GM12878 (cell line): ENCODE measurements around the gene ATP10A. TPM values are rescaled to one million over a fixed set of nuclear protein-coding genes. Genes with fewer than 3 reads are reported as not detected.

ENCODE experiments used
- ATAC-seq: fragments of 200-7000 bp; cut with Tn5 transposase; 3 replicates; pipeline ENCODE4 v1.9.1; 2020; ENCODE audit warnings: mild to moderate bottlenecking, moderate library complexity
- BruUV-seq: library from RNA; stranded (reverse); fragments of 400-500 nt; replicated peaks from 2 replicates; lab custom pipeline; 2021; lab: Mats Ljungman, UMichigan
- CTCF ChIA-PET: fragments of 300-600 bp; sonication (Branson Sonifier 250); formaldehyde crosslinking; extraction: SDS; loops from one replicate; lab custom pipeline; 2021; ENCODE audit warnings: inconsistent platforms; lab: Yijun Ruan, JAX
- POLR2A ChIA-PET: fragments of 350-600 bp; formaldehyde crosslinking; extraction: SDS; loops from one replicate; lab custom pipeline; 2021; ENCODE audit warnings: inconsistent platforms; lab: Charles Lee
- RAD21 ChIA-PET: fragments of 300-600 bp; sonication (Branson Sonifier 250); formaldehyde crosslinking; loops from one replicate; lab custom pipeline; 2023; ENCODE audit warnings: antibody characterized with exemption; ENCODE audit not compliant: unreplicated experiment; lab: Charles Lee
- SMC1A ChIA-PET: fragments of 300-600 bp; sonication (Branson Sonifier 250); formaldehyde crosslinking; loops from one replicate; lab custom pipeline; 2023; ENCODE audit not compliant: unreplicated experiment, uncharacterized antibody; lab: Charles Lee
- DNase-seq: peaks from one replicate; pipeline ENCODE4 v3.0.0-alpha.2; 2011; ENCODE audit warnings: low read depth, low spot score
- FAIRE-seq: peaks from 3 replicates; lab custom pipeline; 2011; peaks lifted over from hg19 to GRCh38; lab: Jason Lieb, UNC
- H2AFZ ChIP-seq: 2 replicates; pipeline ENCODE4 v1.6.0; 2011; ENCODE audit warnings: low read depth, low read length, control low read depth; ENCODE audit not compliant: control insufficient read depth
- H3K27ac ChIP-seq: 2 replicates; pipeline ENCODE4 v1.5.1; 2011; ENCODE audit warnings: control low read depth; ENCODE audit not compliant: control insufficient read depth, insufficient read depth
- H3K27me3 ChIP-seq, 2 experiments: replicated peaks in 1 of 2; 2 replicates each; pipeline versions ENCODE4 v1.6.0 to v1.6.1; 2011; ENCODE audit warnings: low read length in 1 of 2; ENCODE audit not compliant: control insufficient read depth in 2 of 2, insufficient read depth in 2 of 2
- H3K36me3 ChIP-seq, 2 experiments: 2 replicates each; pipeline ENCODE4 v1.5.1; 2011; ENCODE audit warnings: low read length in 1 of 2; ENCODE audit not compliant: control insufficient read depth in 2 of 2, insufficient read depth in 2 of 2
- H3K4me1 ChIP-seq: 2 replicates; pipeline ENCODE4 v1.6.1; 2011; ENCODE audit warnings: mild to moderate bottlenecking, low read length, moderate library complexity, mixed read lengths; ENCODE audit not compliant: control insufficient read depth, insufficient read depth
- H3K4me2 ChIP-seq: 2 replicates; pipeline ENCODE4 v1.6.0; 2011; ENCODE audit warnings: control low read depth; ENCODE audit not compliant: control insufficient read depth, insufficient read depth
- H3K4me3 ChIP-seq: fragments of 200-600 bp; sonication (generic); 2 replicates; pipeline ENCODE4 v1.5.1; 2016
- H3K79me2 ChIP-seq: 2 replicates; pipeline ENCODE4 v1.6.0; 2011; ENCODE audit warnings: low read length; ENCODE audit not compliant: control insufficient read depth, insufficient read depth
- H3K9ac ChIP-seq: 2 replicates; pipeline ENCODE4 v1.8.0; 2011; ENCODE audit warnings: low read length, control low read depth, mixed read lengths; ENCODE audit not compliant: control insufficient read depth, insufficient read depth
- H3K9me3 ChIP-seq: replicated peaks from 3 replicates; pipeline ENCODE4 v1.5.1; 2011; ENCODE audit warnings: mild to moderate bottlenecking, low read length; ENCODE audit not compliant: control insufficient read depth, insufficient read depth
- H4K20me1 ChIP-seq: 2 replicates; pipeline ENCODE4 v1.6.0; 2011; ENCODE audit not compliant: control insufficient read depth, insufficient read depth
- BACH1 ChIP-seq: fragments of 450-650 bp; IDR thresholded peaks from 2 replicates; pipeline ENCODE4 v1.6.1; 2017; ENCODE audit warnings: mild to moderate bottlenecking, borderline replicate concordance
- BMI1 ChIP-seq: fragments of 450-650 bp; IDR thresholded peaks from 2 replicates; pipeline ENCODE4 v1.6.1; 2016; ENCODE audit warnings: mild to moderate bottlenecking, moderate library complexity, borderline replicate concordance
- FOXM1 ChIP-seq: IDR thresholded peaks from 2 replicates; pipeline ENCODE4 v1.6.1; 2012; ENCODE audit warnings: low read depth, mild to moderate bottlenecking, inconsistent platforms, low read length, moderate library complexity
- GATAD2B ChIP-seq: fragments of 450-650 bp; conservative IDR thresholded peaks from 2 replicates; pipeline ENCODE4 v1.6.1; 2017; ENCODE audit warnings: low read depth, mild to moderate bottlenecking, moderate library complexity
- HDAC2 ChIP-seq: fragments of 200-600 bp; sonication (generic); IDR thresholded peaks from 2 replicates; pipeline ENCODE4 v1.6.1; 2017
- IKZF2 ChIP-seq, 2 experiments: fragments of 450-650 bp; IDR thresholded peaks; 2 replicates each; pipeline ENCODE4 v1.6.1; 2017; ENCODE audit warnings: mild to moderate bottlenecking in 2 of 2, moderate library complexity in 2 of 2
- KAT2A ChIP-seq: conservative IDR thresholded peaks from 2 replicates; pipeline ENCODE4 v1.6.1; 2011; ENCODE audit warnings: low read depth, low read length; ENCODE audit not compliant: control insufficient read depth
- KDM1A ChIP-seq: fragments of 200-600 bp; sonication (generic); IDR thresholded peaks from 2 replicates; pipeline ENCODE4 v1.6.1; 2016; ENCODE audit warnings: borderline replicate concordance
- LARP7 ChIP-seq: fragments of 450-650 bp; IDR thresholded peaks from 2 replicates; pipeline ENCODE4 v1.6.1; 2017; ENCODE audit warnings: mild to moderate bottlenecking
- MYB ChIP-seq: fragments of 150-350 bp; IDR thresholded peaks from 2 replicates; pipeline ENCODE4 v1.6.1; 2014; ENCODE audit warnings: mild to moderate bottlenecking, low read depth, low read length, borderline replicate concordance
- NRF1 ChIP-seq: conservative IDR thresholded peaks from 2 replicates; pipeline ENCODE4 v1.6.1; 2011; ENCODE audit warnings: mild to moderate bottlenecking, low read depth, low read length, improper control_type of control experiment
- PKNOX1 ChIP-seq: fragments of 450-650 bp; IDR thresholded peaks from 2 replicates; pipeline ENCODE4 v1.6.1; 2016; ENCODE audit warnings: mild to moderate bottlenecking
- SIX5 ChIP-seq: IDR thresholded peaks from 2 replicates; pipeline ENCODE4 v1.6.1; 2011; ENCODE audit warnings: mild to moderate bottlenecking, low read depth, low read length, moderate library complexity; ENCODE audit not compliant: severe bottlenecking
- SPI1 ChIP-seq: IDR thresholded peaks from 2 replicates; pipeline ENCODE4 v1.6.1; 2011; ENCODE audit warnings: low read depth, mild to moderate bottlenecking, low read length, moderate library complexity, borderline replicate concordance; ENCODE audit not compliant: insufficient read depth
- USF2 ChIP-seq: IDR thresholded peaks from 2 replicates; pipeline ENCODE4 v1.6.1; 2011; ENCODE audit warnings: low read depth, low read length, improper control_type of control experiment, borderline replicate concordance
- ZBTB40 ChIP-seq: fragments of 450-650 bp; IDR thresholded peaks from 2 replicates; pipeline ENCODE4 v1.6.1; 2016; ENCODE audit warnings: mild to moderate bottlenecking, moderate library complexity, borderline replicate concordance
- WGBS: methylation state at CpG from one replicate; pipeline ENCODE4 v1.1.6; 2016; ENCODE audit warnings: low lambda C conversion rate; ENCODE audit not compliant: insufficient replicate concordance, insufficient coverage; ENCODE audit errors: missing lambda C conversion rate; 5-methylcytosine and 5-hydroxymethylcytosine counted together
- in situ Hi-C: fragments of 300-500 bp; cut with MboI; formaldehyde crosslinking; loops from 9 replicates; pipeline ENCODE4 v1.14.3; 2018; ENCODE audit warnings: mixed read lengths
- intact Hi-C: fragments of 100-400 bp; cut with micrococcal nuclease; formaldehyde crosslinking; loops from one replicate; pipeline ENCODE4 v1.14.2; 2022; ENCODE audit not compliant: unreplicated experiment
- polyA plus RNA-seq, 11 experiments: library from polyadenylated mRNA; depleted of rRNA in 4 of 11; unstranded in 6 of 11; stranded (reverse) in 5 of 11; fragments of >200 nt; fragmentation: Nextera tagmentation in 4 of 11; fragmentation: Illumina TruSeq in 1 of 11; extraction: Ambion mirVana in 4 of 11; extraction: Trizol in 1 of 11; gene quantifications; 1 replicate in 1 of 11; 2 replicates in 10 of 11; pipeline versions ENCODE4 v1.2.1 to v1.2.3, GENCODE V29; 2011 to 2016; ENCODE audit warnings: inconsistent platforms in 2 of 11, missing spikeins in 2 of 11, low read depth in 1 of 11
- total RNA-seq, 4 experiments: library from RNA; depleted of rRNA in 3 of 4; stranded (reverse); fragments of >200 nt in 3 of 4; fragmentation: Illumina TruSeq in 1 of 4; extraction: Trizol in 1 of 4; gene quantifications; 2 replicates each; pipeline versions ENCODE4 v1.2.1 to v1.2.3, GENCODE V29; 2013 to 2021

Gene ATP10A
- total and polyA plus RNA-seq, 10 of the 15 experiments (the other 5 are each of a cell fraction or from before 2014, with no cell fraction given) = 0.04 to 1.5 (median 0.31) TPM; not detected in 2

- TF ChIP-seq ZBTB40 (no peak), MYB (no peak)
Observed at GRCh38 chr15:25727116-25727515, 136.0 kb downstream of the ATP10A start (continued).

- H4K20me1 ChIP-seq = no peaks in the 10 kb centered on the region
- no peaks in the 10 kb centered on the region for H3K36me3 ChIP-seq
- no TSS peak for BruUV-seq
- H3K9me3 ChIP-seq = no peaks in the 10 kb centered on the region; the same call in 2 of the 3 replicates
- FAIRE-seq (no peak), DNase-seq (no peak), ATAC-seq (no peak)
- H3K27me3 ChIP-seq = no peaks in the 10 kb centered on the region
- no peak overlapping the region for H3K4me3 ChIP-seq
- in situ Hi-C loops (loop anchor here (25.0 kb wide), 3 partner anchors 163 to 538 kb away; no protein-coding TSS in a partner anchor), intact Hi-C loops (no loop called here)
- H3K27ac ChIP-seq = no peak overlapping the region
- H3K4me2 ChIP-seq = no peak overlapping the region
- ChIA-PET POLR2A (no interaction called here), RAD21 (no interaction called here), SMC1A (no interaction called here), CTCF (no interaction called here)
- 60% methylated on average over 14 of the region's 14 CpGs for WGBS
- H3K4me1 ChIP-seq = no peaks in the 10 kb centered on the region
- TF ChIP-seq HDAC2 (no peak), SPI1 (no peak), FOXM1 (no peak), PKNOX1 (no peak), KAT2A (no peak), BACH1 (no peak), SIX5 (no peak), BMI1 (no peak), KDM1A (no peak), LARP7 (no peak), GATAD2B (no peak), NRF1 (no peak), USF2 (no peak), IKZF2 (IDR thresholded peaks at IDR 0.05) (no peak)
- no peaks in the 10 kb centered on the region for H3K79me2 ChIP-seq
- no peak overlapping the region for H2AFZ ChIP-seq
- no peak overlapping the region for H3K9ac ChIP-seq
Observed at GRCh38 chr15:25725758-25726157, 137.4 kb downstream of the ATP10A start.
